ENCODE data around the gene SIAH1.

- no peak for TF ChIP-seq POLR2A (IDR thresholded peaks at IDR 0.05)
- no peak for TF ChIP-seq CTCF (IDR thresholded peaks at IDR 0.05)
These were observed 46.9 kb upstream of the SIAH1 start for GRCh38 chr16:48432136-48432535.

Data from lower leg skin (tissue), 3 donors.